ENCODE measurements around the gene GIT1. TPM values are rescaled to one million over a fixed set of nuclear protein-coding genes. Genes with fewer than 3 reads are reported as not detected.
A peak's percentile ranks its signal among the peaks of the same experiment; 100 is the strongest.

GIT1 gene
- total and polyA plus RNA-seq, 2 of the 13 experiments (the other 11 are each of a cell fraction or from before 2014, with no cell fraction given) = 14.2 to 30.8 TPM

GRCh38 chr17:29618272-29619065 is 29.0 kb upstream of the GIT1 start:
- Histone ChIP-seq H3K4me3 (replicated peaks in 1 of 3; ENCODE audit: insufficient read depth in 1 of 3, low read depth in 2 of 3, low read length in 3 of 3) (peak overlapping the region; percentile 36 to 75 (median 42); a peak in 5 of 6 replicates), H3K27me3 (ENCODE audit: control insufficient read depth in 1 of 2, insufficient read depth in 2 of 2, low read length in 2 of 2) (peaks cover 4 to 80% of the 10 kb centered on the region in 2 experiments), H2AFZ (ENCODE audit: low read length) (no peak overlapping the region), H3K27ac (ENCODE audit: extremely low read length, insufficient read depth, low read length) (no peak overlapping the region), H3K9ac (ENCODE audit: insufficient read depth, low read depth, low read length) (no peak overlapping the region), H3K4me1 (ENCODE audit: insufficient read depth, low read length) (peaks cover 83% of the 10 kb centered on the region), H3K4me2 (ENCODE audit: low read depth, low read length) (peak overlapping the region; percentile 97), H4K20me1 (ENCODE audit: insufficient read depth, low read length) (no peaks in the 10 kb centered on the region), H3K79me2 (ENCODE audit: insufficient read depth, low read length) (no peaks in the 10 kb centered on the region), H3K36me3 (replicated peaks in 1 of 2; ENCODE audit: control insufficient read depth in 1 of 2, insufficient read depth in 2 of 2, low read length in 2 of 2) (no peaks in the 10 kb centered on the region), H3K9me3 (ENCODE audit: low read length) (no peaks in the 10 kb centered on the region)
- DNase-seq (ENCODE audit: low spot score) = no peak
- ATAC-seq = peak; percentile 1
- no TSS peak for BruUV-seq (replicated peaks)
- POLR2A ChIA-PET = interaction anchor here (1.0 to 1.4 kb wide), 3 partner anchors 28 to 51 kb away, joined by 3 read pairs; no protein-coding TSS in a partner anchor
- 44% methylated on average over 9 of the region's 22 CpGs for WGBS (ENCODE audit: low lambda C conversion rate)
- FAIRE-seq = no peak
- in situ Hi-C loops (cut with HindIII; ENCODE audit: extremely low pct_ligation_motif_present, low pct_unique_long_range_greater_than_20kb) = loop anchor here (5.0 kb wide), 1 partner anchor 36 kb away; no protein-coding TSS in a partner anchor
- intact Hi-C loops (cut with micrococcal nuclease; ENCODE audit: unreplicated experiment) = no loop called here
- CTCF ChIA-PET (ENCODE audit: low intra/inter-chr PET ratio, low total read pairs) = interaction anchor here (0.7 to 2.6 kb wide), 3 partner anchors 39 to 161 kb away, joined by 3 to 10 read pairs (median 4); no protein-coding TSS in a partner anchor
- TF ChIP-seq MAFK (conservative IDR thresholded peaks at IDR 0.05 in 1 of 2, IDR thresholded peaks at IDR 0.05 in 1 of 2; ENCODE audit: low read length in 2 of 2) (no peak), LCORL (IDR thresholded peaks at IDR 0.05) (no peak), LCORL (CRISPR knock-in tag; IDR thresholded peaks at IDR 0.05) (no peak), MED13 (CRISPR knock-in tag; IDR thresholded peaks at IDR 0.05) (peak; percentile 3; the same call in 1 of the 2 replicates), ZNF687 (CRISPR knock-in tag; IDR thresholded peaks at IDR 0.05) (peak; percentile 18; the same call in 1 of the 2 replicates), ZNF501 (CRISPR knock-in tag; IDR thresholded peaks at IDR 0.05) (peak; percentile 6; the same call in 1 of the 2 replicates), ZSCAN31 (CRISPR knock-in tag; IDR thresholded peaks at IDR 0.05; ENCODE audit: low read depth) (0 out of 2 replicates have a peak, but pooled peaks have one; percentile 10), THAP11 (CRISPR knock-in tag; IDR thresholded peaks at IDR 0.05) (0 out of 2 replicates have a peak, but pooled peaks have one; percentile 9), BRD4 (CRISPR knock-in tag; IDR thresholded peaks at IDR 0.05) (0 out of 2 replicates have a peak, but pooled peaks have one; percentile 20), ZFP36L2 (CRISPR knock-in tag; IDR thresholded peaks at IDR 0.05) (no peak), REL (CRISPR knock-in tag; conservative IDR thresholded peaks at IDR 0.05) (0 out of 2 replicates have a peak, but pooled peaks have one; percentile 6), ZNF576 (CRISPR knock-in tag; IDR thresholded peaks at IDR 0.05) (0 out of 2 replicates have a peak, but pooled peaks have one; percentile 18), ZNF547 (CRISPR knock-in tag; IDR thresholded peaks at IDR 0.05) (0 out of 2 replicates have a peak, but pooled peaks have one; percentile 22), NFKB2 (CRISPR knock-in tag; IDR thresholded peaks at IDR 0.05; ENCODE audit: borderline replicate concordance) (0 out of 2 replicates have a peak, but pooled peaks have one; percentile 51), RARG (CRISPR knock-in tag; IDR thresholded peaks at IDR 0.05; ENCODE audit: low read depth) (no peak), ZNF644 (CRISPR knock-in tag; IDR thresholded peaks at IDR 0.05; ENCODE audit: low read depth) (no peak), ARID2 (CRISPR knock-in tag; IDR thresholded peaks at IDR 0.05; ENCODE audit: borderline replicate concordance) (0 out of 2 replicates have a peak, but pooled peaks have one; percentile 15)
- TF ChIP-seq, protein P1, sequence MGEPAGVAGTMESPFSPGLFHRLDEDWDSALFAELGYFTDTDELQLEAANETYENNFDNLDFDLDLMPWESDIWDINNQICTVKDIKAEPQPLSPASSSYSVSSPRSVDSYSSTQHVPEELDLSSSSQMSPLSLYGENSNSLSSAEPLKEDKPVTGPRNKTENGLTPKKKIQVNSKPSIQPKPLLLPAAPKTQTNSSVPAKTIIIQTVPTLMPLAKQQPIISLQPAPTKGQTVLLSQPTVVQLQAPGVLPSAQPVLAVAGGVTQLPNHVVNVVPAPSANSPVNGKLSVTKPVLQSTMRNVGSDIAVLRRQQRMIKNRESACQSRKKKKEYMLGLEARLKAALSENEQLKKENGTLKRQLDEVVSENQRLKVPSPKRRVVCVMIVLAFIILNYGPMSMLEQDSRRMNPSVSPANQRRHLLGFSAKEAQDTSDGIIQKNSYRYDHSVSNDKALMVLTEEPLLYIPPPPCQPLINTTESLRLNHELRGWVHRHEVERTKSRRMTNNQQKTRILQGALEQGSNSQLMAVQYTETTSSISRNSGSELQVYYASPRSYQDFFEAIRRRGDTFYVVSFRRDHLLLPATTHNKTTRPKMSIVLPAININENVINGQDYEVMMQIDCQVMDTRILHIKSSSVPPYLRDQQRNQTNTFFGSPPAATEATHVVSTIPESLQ (CRISPR knock-in tag; conservative IDR thresholded peaks at IDR 0.05) = no peak
